ENCODE data around the gene SEC14L5.

Gene SEC14L5

GRCh38 chr16:4988647-4989046 lies 30.5 kb downstream of the SEC14L5 start:
- no peaks in the 10 kb centered on the region for H3K4me1 ChIP-seq (ENCODE audit: control insufficient read depth in 1 of 2, insufficient read depth in 2 of 2, low read length in 2 of 2)
- peaks cover 12% of the 10 kb centered on the region for H3K27me3 ChIP-seq (ENCODE audit: insufficient read depth, low read length)
- no peak overlapping the region for H3K4me2 ChIP-seq (ENCODE audit: low read length)
- no peak overlapping the region for H3K27ac ChIP-seq (ENCODE audit: low read depth, low read length)
- H3K9ac ChIP-seq (ENCODE audit: low read length): no peak overlapping the region
- H2BK5ac ChIP-seq (ENCODE audit: low read depth, low read length, poor library complexity): no peak overlapping the region
- H4K8ac ChIP-seq (ENCODE audit: low read depth, low read length): no peak overlapping the region
- H3K4me3 ChIP-seq (ENCODE audit: low read depth, low read length): no peak overlapping the region
- no peak overlapping the region for H2AFZ ChIP-seq (ENCODE audit: insufficient read depth, low read length, poor library complexity)
- no peak overlapping the region for H3K14ac ChIP-seq (ENCODE audit: low read length)
- no peak overlapping the region for H2BK120ac ChIP-seq (ENCODE audit: insufficient read depth, low read length, poor library complexity)
- WGBS (ENCODE audit: extremely low coverage, insufficient coverage, insufficient read length): no CpG with 5 or more reads among the region's 5 CpGs
- H3K79me2 ChIP-seq (ENCODE audit: control insufficient read depth, insufficient read depth, low read length, poor library complexity): no peaks in the 10 kb centered on the region
- no peak overlapping the region for H2BK12ac ChIP-seq (ENCODE audit: low read length)
- H2AK5ac ChIP-seq (ENCODE audit: low read length): no peak overlapping the region
- H3K4ac ChIP-seq (ENCODE audit: low read depth, low read length): no peak overlapping the region
- H3K23ac ChIP-seq (ENCODE audit: low read length): no peak overlapping the region
- H4K91ac ChIP-seq (ENCODE audit: low read depth, low read length): no peak overlapping the region
- peaks cover 4% of the 10 kb centered on the region for H3K9me3 ChIP-seq (ENCODE audit: insufficient read depth, low read depth, low read length)
- H3K79me1 ChIP-seq (ENCODE audit: low read length): no peaks in the 10 kb centered on the region
- DNase-seq: no peak
- no peaks in the 10 kb centered on the region for H3K36me3 ChIP-seq (ENCODE audit: control insufficient read depth in 1 of 2, insufficient read depth in 2 of 2, low read length in 2 of 2)
- no peak overlapping the region for H4K12ac ChIP-seq (ENCODE audit: low read depth, low read length)
- H3K18ac ChIP-seq (ENCODE audit: low read length): no peak overlapping the region

DNA sequence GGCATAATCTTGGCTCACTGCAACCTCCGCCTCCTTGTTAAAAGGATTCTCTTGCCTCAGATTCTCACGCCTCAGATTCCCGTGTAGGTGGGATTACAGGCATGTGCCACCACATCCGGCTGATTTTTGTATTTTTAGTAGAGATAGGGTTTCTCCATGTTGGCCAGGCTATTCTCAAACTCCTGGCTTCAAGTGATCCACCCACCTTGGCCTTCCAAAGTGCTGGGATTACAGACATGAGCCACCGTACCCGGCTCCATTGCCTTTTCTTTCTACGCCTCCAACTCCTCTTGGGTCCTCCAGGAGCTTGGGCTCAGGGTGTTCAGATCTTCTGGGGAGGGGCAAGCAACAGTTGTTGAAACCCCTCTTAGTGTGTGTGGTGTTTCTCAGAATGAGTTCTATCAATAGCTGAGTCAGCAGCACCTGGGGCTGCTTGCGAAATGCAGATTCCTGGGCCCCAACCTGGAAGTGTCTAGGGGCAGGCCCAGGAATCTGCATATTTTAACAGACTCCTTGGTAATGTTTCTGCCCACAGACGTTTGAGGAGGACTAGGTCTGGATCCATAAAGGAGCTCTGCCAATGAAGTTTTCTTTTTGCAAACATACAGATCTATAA lies 31.4 kb downstream of the SEC14L5 start:
- no peaks in the 10 kb centered on the region for H3K4me1 ChIP-seq (ENCODE audit: control insufficient read depth in 1 of 2, insufficient read depth in 2 of 2, low read length in 2 of 2)
- no peak overlapping the region for H3K4me3 ChIP-seq (ENCODE audit: low read depth, low read length)
- H2BK5ac ChIP-seq (ENCODE audit: low read depth, low read length, poor library complexity): no peak overlapping the region
- H2BK12ac ChIP-seq (ENCODE audit: low read length): no peak overlapping the region
- no peak overlapping the region for H3K4me2 ChIP-seq (ENCODE audit: low read length)
- H4K8ac ChIP-seq (ENCODE audit: low read depth, low read length): no peak overlapping the region
- H3K18ac ChIP-seq (ENCODE audit: low read length): no peak overlapping the region
- H3K9ac ChIP-seq (ENCODE audit: low read length): no peak overlapping the region
- H3K36me3 ChIP-seq (ENCODE audit: control insufficient read depth in 1 of 2, insufficient read depth in 2 of 2, low read length in 2 of 2): no peaks in the 10 kb centered on the region
- H3K23ac ChIP-seq (ENCODE audit: low read length): no peak overlapping the region
- DNase-seq: no peak
- no peak overlapping the region for H2AFZ ChIP-seq (ENCODE audit: insufficient read depth, low read length, poor library complexity)
- peaks cover 12% of the 10 kb centered on the region for H3K27me3 ChIP-seq (ENCODE audit: insufficient read depth, low read length)
- WGBS (ENCODE audit: extremely low coverage, insufficient coverage, insufficient read length): no CpG with 5 or more reads among the region's 9 CpGs
- no peaks in the 10 kb centered on the region for H3K79me1 ChIP-seq (ENCODE audit: low read length)
- no peak overlapping the region for H2AK5ac ChIP-seq (ENCODE audit: low read length)
- no peak overlapping the region for H3K27ac ChIP-seq (ENCODE audit: low read depth, low read length)
- peaks cover 4% of the 10 kb centered on the region for H3K9me3 ChIP-seq (ENCODE audit: insufficient read depth, low read depth, low read length)
- no peaks in the 10 kb centered on the region for H3K79me2 ChIP-seq (ENCODE audit: control insufficient read depth, insufficient read depth, low read length, poor library complexity)
- H4K91ac ChIP-seq (ENCODE audit: low read depth, low read length): no peak overlapping the region
- no peak overlapping the region for H3K4ac ChIP-seq (ENCODE audit: low read depth, low read length)
- H2BK120ac ChIP-seq (ENCODE audit: insufficient read depth, low read length, poor library complexity): no peak overlapping the region
- H3K14ac ChIP-seq (ENCODE audit: low read length): no peak overlapping the region
- no peak overlapping the region for H4K12ac ChIP-seq (ENCODE audit: low read depth, low read length)

GRCh38 chr16:4990415-4990814 lies 32.3 kb downstream of the SEC14L5 start:
- no peak overlapping the region for H3K23ac ChIP-seq (ENCODE audit: low read length)
- no peaks in the 10 kb centered on the region for H3K79me2 ChIP-seq (ENCODE audit: control insufficient read depth, insufficient read depth, low read length, poor library complexity)
- H4K8ac ChIP-seq (ENCODE audit: low read depth, low read length): no peak overlapping the region
- H3K14ac ChIP-seq (ENCODE audit: low read length): no peak overlapping the region
- no peak overlapping the region for H2AK5ac ChIP-seq (ENCODE audit: low read length)
- H3K4me3 ChIP-seq (ENCODE audit: low read depth, low read length): no peak overlapping the region
- H3K9me3 ChIP-seq (ENCODE audit: insufficient read depth, low read depth, low read length): peaks cover 4% of the 10 kb centered on the region
- H2BK120ac ChIP-seq (ENCODE audit: insufficient read depth, low read length, poor library complexity): no peak overlapping the region
- no peaks in the 10 kb centered on the region for H3K79me1 ChIP-seq (ENCODE audit: low read length)
- no peak overlapping the region for H2AFZ ChIP-seq (ENCODE audit: insufficient read depth, low read length, poor library complexity)
- no peak overlapping the region for H2BK5ac ChIP-seq (ENCODE audit: low read depth, low read length, poor library complexity)
- H3K36me3 ChIP-seq (ENCODE audit: control insufficient read depth in 1 of 2, insufficient read depth in 2 of 2, low read length in 2 of 2): no peaks in the 10 kb centered on the region
- no peaks in the 10 kb centered on the region for H3K4me1 ChIP-seq (ENCODE audit: control insufficient read depth in 1 of 2, insufficient read depth in 2 of 2, low read length in 2 of 2)
- no peak overlapping the region for H3K4me2 ChIP-seq (ENCODE audit: low read length)
- H3K18ac ChIP-seq (ENCODE audit: low read length): no peak overlapping the region
- no peak overlapping the region for H3K9ac ChIP-seq (ENCODE audit: low read length)
- DNase-seq: no peak
- no peak overlapping the region for H4K12ac ChIP-seq (ENCODE audit: low read depth, low read length)
- H4K91ac ChIP-seq (ENCODE audit: low read depth, low read length): no peak overlapping the region
- no CpG with 5 or more reads among the region's 8 CpGs for WGBS (ENCODE audit: extremely low coverage, insufficient coverage, insufficient read length)
- no peak overlapping the region for H2BK12ac ChIP-seq (ENCODE audit: low read length)
- no peak overlapping the region for H3K4ac ChIP-seq (ENCODE audit: low read depth, low read length)
- no peak overlapping the region for H3K27ac ChIP-seq (ENCODE audit: low read depth, low read length)
- peaks cover 12% of the 10 kb centered on the region for H3K27me3 ChIP-seq (ENCODE audit: insufficient read depth, low read length)

GRCh38 chr16:4991754-4992153 lies 33.6 kb downstream of the SEC14L5 start:
- Histone ChIP-seq H2BK12ac (ENCODE audit: low read length) (no peak overlapping the region), H3K27ac (ENCODE audit: low read depth, low read length) (no peak overlapping the region), H3K79me2 (ENCODE audit: control insufficient read depth, insufficient read depth, low read length, poor library complexity) (no peaks in the 10 kb centered on the region), H2BK5ac (ENCODE audit: low read depth, low read length, poor library complexity) (no peak overlapping the region), H4K8ac (ENCODE audit: low read depth, low read length) (no peak overlapping the region), H3K14ac (ENCODE audit: low read length) (no peak overlapping the region), H3K79me1 (ENCODE audit: low read length) (no peaks in the 10 kb centered on the region), H3K9ac (ENCODE audit: low read length) (peak overlapping the region; percentile 5), H3K27me3 (ENCODE audit: insufficient read depth, low read length) (peaks cover 12% of the 10 kb centered on the region), H3K4me1 (ENCODE audit: control insufficient read depth in 1 of 2, insufficient read depth in 2 of 2, low read length in 2 of 2) (no peaks in the 10 kb centered on the region), H3K23ac (ENCODE audit: low read length) (no peak overlapping the region), H3K4ac (ENCODE audit: low read depth, low read length) (no peak overlapping the region), H2BK120ac (ENCODE audit: insufficient read depth, low read length, poor library complexity) (no peak overlapping the region), H4K12ac (ENCODE audit: low read depth, low read length) (no peak overlapping the region), H3K4me3 (ENCODE audit: low read depth, low read length) (no peak overlapping the region), H3K9me3 (ENCODE audit: insufficient read depth, low read depth, low read length) (peaks cover 7% of the 10 kb centered on the region), H3K18ac (ENCODE audit: low read length) (no peak overlapping the region), H2AFZ (ENCODE audit: insufficient read depth, low read length, poor library complexity) (no peak overlapping the region), H4K91ac (ENCODE audit: low read depth, low read length) (no peak overlapping the region), H3K4me2 (ENCODE audit: low read length) (no peak overlapping the region), H2AK5ac (ENCODE audit: low read length) (no peak overlapping the region), H3K36me3 (ENCODE audit: control insufficient read depth in 1 of 2, insufficient read depth in 2 of 2, low read length in 2 of 2) (no peaks in the 10 kb centered on the region)
- no CpG with 5 or more reads among the region's 14 CpGs for WGBS (ENCODE audit: extremely low coverage, insufficient coverage, insufficient read length)
- no peak for DNase-seq
